WTC11 (cell line): ENCODE results near the gene PIGV.

Source experiments
- AFF4 ChIP-seq: sonication (generic); formaldehyde crosslinking; IDR thresholded peaks from 2 replicates; pipeline ENCODE4 v1.8.1; 2023; ENCODE audit warnings: mild to moderate bottlenecking, missing genetic modification reagents, borderline replicate concordance
- CTCF ChIP-seq: fragments of 200-600 bp; IDR thresholded peaks from 2 replicates; pipeline ENCODE4 v1.8.0; 2022; ENCODE audit warnings: antibody characterized with exemption
- ESRRA ChIP-seq: sonication (generic); formaldehyde crosslinking; IDR thresholded peaks from 2 replicates; pipeline ENCODE4 v1.8.1; 2022; ENCODE audit warnings: mild to moderate bottlenecking, missing genetic modification reagents, borderline replicate concordance
- FOXK1 ChIP-seq: sonication (generic); formaldehyde crosslinking; IDR thresholded peaks from 2 replicates; pipeline ENCODE4 v1.8.0; 2022; ENCODE audit warnings: mild to moderate bottlenecking, moderate library complexity, missing genetic modification reagents
- NR2C2 ChIP-seq: sonication (generic); formaldehyde crosslinking; IDR thresholded peaks from 2 replicates; pipeline ENCODE4 v1.8.0; 2022; ENCODE audit warnings: mild to moderate bottlenecking, missing genetic modification reagents

- TF ChIP-seq AFF4 (CRISPR knock-in tag) (no peak), ESRRA (no peak), CTCF (no peak), NR2C2 (no peak), FOXK1 (no peak)
Measured at GRCh38 chr1:26814377-26814776, 26.6 kb downstream of the PIGV start.
